ENCODE measurements around the gene TTR. TPM values are rescaled to one million over a fixed set of nuclear protein-coding genes. Genes with fewer than 3 reads are reported as not detected.

TTR gene
- total RNA-seq, 1 donor from 2014 or later: 159 TPM

- DNase-seq (ENCODE audit: low spot score): no peak
Observed at GRCh38 chr18:31579375-31579774, 12.3 kb upstream of the TTR start.

GRCh38 chr18:31581498-31582197, 10.0 kb upstream of the TTR start:
- DNase-seq (ENCODE audit: low spot score): peak; percentile 14

DNA sequence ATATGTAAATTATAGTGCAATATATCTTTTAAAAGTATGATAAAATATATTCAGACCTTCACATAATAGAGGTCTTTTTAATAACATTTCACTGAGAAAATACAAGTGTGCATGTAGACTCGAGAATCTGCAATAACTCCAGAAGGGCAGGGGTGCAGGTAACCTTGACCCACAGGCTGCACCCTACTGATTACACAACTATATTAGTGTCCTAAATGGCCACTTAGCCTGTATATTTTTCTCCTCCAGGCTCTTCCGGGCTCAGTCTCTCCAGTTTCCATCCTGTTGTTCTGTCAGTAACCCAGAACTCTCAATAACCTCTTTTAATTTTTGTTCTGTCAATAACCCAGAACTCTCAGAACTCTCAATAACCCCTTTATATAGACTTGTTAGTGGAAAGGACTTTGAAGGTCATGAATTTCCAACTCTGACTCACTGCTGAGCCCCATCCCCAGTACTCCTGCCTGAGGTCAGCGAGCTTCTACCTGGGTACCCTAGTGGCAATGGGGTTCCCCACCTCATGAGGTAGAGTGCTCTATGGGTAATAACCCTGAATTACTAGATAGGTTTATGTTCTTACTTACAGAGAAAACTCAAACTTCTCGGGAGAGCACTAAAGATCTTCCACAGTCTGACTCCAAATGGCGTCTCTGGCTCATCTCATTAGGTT, 8.4 kb upstream of the TTR start:
- no peak for DNase-seq (ENCODE audit: low spot score)

GRCh38 chr18:31585991-31586390, 5.7 kb upstream of the TTR start:
- no peak for DNase-seq (ENCODE audit: low spot score)

DNA sequence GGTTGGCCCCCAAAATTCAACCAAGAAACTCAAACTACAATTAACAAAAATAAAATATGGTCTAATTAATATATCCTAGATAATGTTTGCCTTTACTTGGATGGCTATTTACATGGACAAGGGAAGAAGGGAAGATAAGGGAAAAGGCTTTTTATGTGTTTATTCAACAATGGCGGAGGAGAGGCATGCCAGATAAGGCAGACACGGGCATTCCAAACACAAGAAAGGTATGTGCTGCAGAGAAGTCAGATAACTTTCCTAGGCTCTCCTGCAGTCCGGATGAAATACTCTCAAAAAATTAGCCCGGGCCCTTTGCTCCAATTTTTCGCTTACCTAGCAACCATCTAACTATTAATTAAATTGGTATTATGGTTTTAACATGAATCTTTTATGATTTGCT, 5.1 kb upstream of the TTR start:
- DNase-seq (ENCODE audit: low spot score): no peak

- DNase-seq (ENCODE audit: low spot score): no peak
Observed at GRCh38 chr18:31587529-31587928, 4.1 kb upstream of the TTR start.

GRCh38 chr18:31590570-31590969, 1.1 kb upstream of the TTR start:
- no peak for DNase-seq (ENCODE audit: low spot score)

DNA sequence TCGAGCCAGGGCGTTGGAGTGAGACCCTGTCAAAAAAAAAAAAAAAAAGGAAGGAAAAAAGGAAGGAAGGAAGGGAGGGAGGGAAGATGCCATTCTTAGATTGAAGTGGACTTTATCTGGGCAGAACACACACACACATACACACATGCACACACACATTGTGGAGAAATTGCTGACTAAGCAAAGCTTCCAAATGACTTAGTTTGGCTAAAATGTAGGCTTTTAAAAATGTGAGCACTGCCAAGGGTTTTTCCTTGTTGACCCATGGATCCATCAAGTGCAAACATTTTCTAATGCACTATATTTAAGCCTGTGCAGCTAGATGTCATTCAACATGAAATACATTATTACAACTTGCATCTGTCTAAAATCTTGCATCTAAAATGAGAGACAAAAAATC, 564 bp upstream of the TTR start:
- DNase-seq (ENCODE audit: low spot score): no peak

DNA sequence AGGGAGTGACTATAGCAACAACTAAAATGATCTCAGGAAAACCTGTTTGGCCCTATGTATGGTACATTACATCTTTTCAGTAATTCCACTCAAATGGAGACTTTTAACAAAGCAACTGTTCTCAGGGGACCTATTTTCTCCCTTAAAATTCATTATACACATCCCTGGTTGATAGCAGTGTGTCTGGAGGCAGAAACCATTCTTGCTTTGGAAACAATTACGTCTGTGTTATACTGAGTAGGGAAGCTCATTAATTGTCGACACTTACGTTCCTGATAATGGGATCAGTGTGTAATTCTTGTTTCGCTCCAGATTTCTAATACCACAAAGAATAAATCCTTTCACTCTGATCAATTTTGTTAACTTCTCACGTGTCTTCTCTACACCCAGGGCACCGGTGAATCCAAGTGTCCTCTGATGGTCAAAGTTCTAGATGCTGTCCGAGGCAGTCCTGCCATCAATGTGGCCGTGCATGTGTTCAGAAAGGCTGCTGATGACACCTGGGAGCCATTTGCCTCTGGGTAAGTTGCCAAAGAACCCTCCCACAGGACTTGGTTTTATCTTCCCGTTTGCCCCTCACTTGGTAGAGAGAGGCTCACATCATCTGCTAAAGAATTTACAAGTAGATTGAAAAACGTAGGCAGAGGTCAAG, 955 bp downstream of the TTR start:
- no peak for DNase-seq (ENCODE audit: low spot score)

DNA sequence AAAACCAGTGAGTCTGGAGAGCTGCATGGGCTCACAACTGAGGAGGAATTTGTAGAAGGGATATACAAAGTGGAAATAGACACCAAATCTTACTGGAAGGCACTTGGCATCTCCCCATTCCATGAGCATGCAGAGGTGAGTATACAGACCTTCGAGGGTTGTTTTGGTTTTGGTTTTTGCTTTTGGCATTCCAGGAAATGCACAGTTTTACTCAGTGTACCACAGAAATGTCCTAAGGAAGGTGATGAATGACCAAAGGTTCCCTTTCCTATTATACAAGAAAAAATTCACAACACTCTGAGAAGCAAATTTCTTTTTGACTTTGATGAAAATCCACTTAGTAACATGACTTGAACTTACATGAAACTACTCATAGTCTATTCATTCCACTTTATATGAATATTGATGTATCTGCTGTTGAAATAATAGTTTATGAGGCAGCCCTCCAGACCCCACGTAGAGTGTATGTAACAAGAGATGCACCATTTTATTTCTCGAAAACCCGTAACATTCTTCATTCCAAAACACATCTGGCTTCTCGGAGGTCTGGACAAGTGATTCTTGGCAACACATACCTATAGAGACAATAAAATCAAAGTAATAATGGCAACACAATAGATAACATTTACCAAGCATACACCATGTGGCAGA, 3.6 kb downstream of the TTR start:
- no peak for DNase-seq (ENCODE audit: low spot score)

DNA sequence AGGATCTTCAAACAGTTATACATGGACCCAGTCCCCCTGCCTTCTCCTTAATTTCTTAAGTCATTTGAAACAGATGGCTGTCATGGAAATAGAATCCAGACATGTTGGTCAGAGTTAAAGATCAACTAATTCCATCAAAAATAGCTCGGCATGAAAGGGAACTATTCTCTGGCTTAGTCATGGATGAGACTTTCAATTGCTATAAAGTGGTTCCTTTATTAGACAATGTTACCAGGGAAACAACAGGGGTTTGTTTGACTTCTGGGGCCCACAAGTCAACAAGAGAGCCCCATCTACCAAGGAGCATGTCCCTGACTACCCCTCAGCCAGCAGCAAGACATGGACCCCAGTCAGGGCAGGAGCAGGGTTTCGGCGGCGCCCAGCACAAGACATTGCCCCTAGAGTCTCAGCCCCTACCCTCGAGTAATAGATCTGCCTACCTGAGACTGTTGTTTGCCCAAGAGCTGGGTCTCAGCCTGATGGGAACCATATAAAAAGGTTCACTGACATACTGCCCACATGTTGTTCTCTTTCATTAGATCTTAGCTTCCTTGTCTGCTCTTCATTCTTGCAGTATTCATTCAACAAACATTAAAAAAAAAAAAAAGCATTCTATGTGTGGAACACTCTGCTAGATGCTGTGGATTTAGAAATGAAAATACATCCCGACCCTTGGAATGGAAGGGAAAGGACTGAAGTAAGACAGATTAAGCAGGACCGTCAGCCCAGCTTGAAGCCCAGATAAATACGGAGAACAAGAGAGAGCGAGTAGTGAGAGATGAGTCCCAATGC, 4.6 kb downstream of the TTR start:
- no peak for DNase-seq (ENCODE audit: low spot score)

DNA sequence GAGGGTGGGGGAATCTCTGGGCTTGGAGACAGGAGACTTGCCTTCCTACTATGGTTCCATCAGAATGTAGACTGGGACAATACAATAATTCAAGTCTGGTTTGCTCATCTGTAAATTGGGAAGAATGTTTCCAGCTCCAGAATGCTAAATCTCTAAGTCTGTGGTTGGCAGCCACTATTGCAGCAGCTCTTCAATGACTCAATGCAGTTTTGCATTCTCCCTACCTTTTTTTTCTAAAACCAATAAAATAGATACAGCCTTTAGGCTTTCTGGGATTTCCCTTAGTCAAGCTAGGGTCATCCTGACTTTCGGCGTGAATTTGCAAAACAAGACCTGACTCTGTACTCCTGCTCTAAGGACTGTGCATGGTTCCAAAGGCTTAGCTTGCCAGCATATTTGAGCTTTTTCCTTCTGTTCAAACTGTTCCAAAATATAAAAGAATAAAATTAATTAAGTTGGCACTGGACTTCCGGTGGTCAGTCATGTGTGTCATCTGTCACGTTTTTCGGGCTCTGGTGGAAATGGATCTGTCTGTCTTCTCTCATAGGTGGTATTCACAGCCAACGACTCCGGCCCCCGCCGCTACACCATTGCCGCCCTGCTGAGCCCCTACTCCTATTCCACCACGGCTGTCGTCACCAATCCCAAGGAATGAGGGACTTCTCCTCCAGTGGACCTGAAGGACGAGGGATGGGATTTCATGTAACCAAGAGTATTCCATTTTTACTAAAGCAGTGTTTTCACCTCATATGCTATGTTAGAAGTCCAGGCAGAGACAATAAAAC, 6.5 kb downstream of the TTR start:
- DNase-seq (ENCODE audit: low spot score): no peak

GRCh38 chr18:31603315-31603714, 11.6 kb downstream of the TTR start:
- no peak for DNase-seq (ENCODE audit: low spot score)

DNA sequence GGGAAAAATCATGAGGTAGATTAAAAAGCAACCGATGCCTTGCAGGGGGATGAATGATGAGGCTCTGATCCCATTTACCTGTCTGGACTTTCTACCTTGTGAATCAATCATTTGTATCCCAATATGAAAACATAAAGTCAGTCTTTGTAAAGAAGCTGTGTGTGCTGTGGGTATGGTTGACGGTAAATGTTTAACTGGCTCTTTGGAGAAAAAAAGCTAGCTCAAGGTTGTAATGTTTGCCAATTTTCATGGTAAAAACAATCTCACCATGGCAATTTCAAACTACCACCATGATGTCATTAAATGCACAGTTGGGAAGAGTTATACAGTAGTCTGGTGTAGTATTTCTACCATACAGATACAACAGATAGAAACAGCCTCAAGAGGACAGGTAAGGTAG, 14.6 kb downstream of the TTR start:
- no peak for DNase-seq (ENCODE audit: low spot score)

- DNase-seq (ENCODE audit: low spot score): no peak
Observed at GRCh38 chr18:31607384-31607783, 15.7 kb downstream of the TTR start.

- no peak for DNase-seq (ENCODE audit: low spot score)
Observed at GRCh38 chr18:31609886-31610285, 18.2 kb downstream of the TTR start.

GRCh38 chr18:31610286-31611205, 18.9 kb downstream of the TTR start:
- peak; percentile 64 for DNase-seq (ENCODE audit: low spot score)

DNA sequence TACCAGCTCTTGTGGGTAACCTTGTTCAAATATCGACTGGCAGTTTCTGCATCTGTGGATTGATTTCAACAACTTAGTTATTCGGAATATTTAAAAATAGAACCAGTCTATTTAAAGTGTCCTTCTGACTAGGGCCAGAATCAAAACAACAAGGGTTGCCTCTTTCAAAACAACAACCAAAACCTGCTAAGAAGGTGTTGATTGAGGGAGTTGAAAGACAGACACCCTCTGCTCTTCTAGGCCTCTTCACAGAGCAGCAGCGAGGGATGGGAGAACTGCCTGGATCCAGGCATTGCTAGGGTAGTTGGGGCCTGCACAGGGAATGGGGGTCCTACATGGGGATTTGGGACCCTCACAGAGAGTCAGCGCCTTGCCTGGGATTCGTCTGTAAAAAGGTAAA, 19.8 kb downstream of the TTR start:
- DNase-seq (ENCODE audit: low spot score): no peak

DNA sequence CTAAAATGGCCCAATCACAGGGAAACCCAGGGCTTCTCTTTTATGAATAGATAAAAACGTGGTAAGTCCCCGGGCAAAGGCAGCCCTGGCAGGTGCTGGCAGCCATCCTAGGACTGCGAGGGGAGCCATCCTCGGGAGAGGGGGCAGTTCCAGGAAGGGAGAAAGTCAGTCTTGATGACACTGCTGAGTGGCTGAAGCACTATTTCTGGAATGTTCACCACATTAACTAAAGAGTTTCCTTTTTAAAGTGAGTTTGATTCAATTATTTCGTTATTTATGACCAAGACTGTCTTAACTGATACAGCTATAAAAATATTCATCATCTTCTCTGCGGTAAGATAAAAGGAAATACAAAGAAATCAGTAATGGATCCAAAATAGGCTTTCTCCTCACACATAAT, 20.4 kb downstream of the TTR start:
- no peak for DNase-seq (ENCODE audit: low spot score)

DNA sequence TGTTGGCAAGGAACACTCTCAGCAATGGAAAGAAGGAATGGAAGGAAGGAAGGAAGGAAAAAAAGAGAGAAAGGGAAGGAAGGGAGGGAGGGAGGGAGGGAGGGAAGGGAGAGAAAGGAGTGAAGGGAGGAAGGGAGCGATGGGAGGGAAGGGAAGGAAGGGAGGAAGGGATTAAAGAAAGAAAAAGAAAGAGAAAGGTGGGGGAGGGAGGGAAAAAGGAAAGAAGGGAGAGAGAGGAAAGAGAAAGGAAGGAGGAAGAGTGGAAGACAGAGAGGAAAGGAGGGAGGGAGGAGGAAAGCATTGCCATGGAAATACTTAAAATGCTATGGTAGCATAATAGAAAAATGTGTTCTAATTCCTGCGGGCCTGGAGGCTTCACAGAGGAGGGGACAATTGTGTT, 22.4 kb downstream of the TTR start:
- no peak for DNase-seq (ENCODE audit: low spot score)
